Suprapubic skin (tissue), 4 donors: ENCODE measurements around the gene FLAD1. TPM values are rescaled to one million over a fixed set of nuclear protein-coding genes. Genes with fewer than 3 reads are reported as not detected.

Experiments used
- DNase-seq, 2 donors: peaks; one replicate each; pipeline ENCODE4 v3.0.0-alpha.2; 2019; ENCODE audit warnings: low spot score in 2 of 2
- H3K27ac ChIP-seq: fragments of 200-600 bp; sonication (generic); one replicate; pipeline ENCODE4 v1.5.1; 2019
- H3K27me3 ChIP-seq: fragments of 200-600 bp; sonication (generic); one replicate; pipeline ENCODE4 v1.5.1; 2019
- H3K36me3 ChIP-seq: fragments of 200-600 bp; sonication (generic); one replicate; pipeline ENCODE4 v1.5.1; 2019
- H3K4me1 ChIP-seq: fragments of 200-600 bp; sonication (generic); one replicate; pipeline ENCODE4 v1.5.1; 2019
- H3K4me3 ChIP-seq: fragments of 200-600 bp; sonication (generic); one replicate; pipeline ENCODE4 v1.5.1; 2019; ENCODE audit warnings: mild to moderate bottlenecking
- H3K9me3 ChIP-seq: fragments of 200-600 bp; sonication (generic); one replicate; pipeline ENCODE4 v1.5.1; 2019
- EP300 ChIP-seq: sonication (generic); formaldehyde crosslinking; IDR thresholded peaks from one replicate; pipeline ENCODE4 v1.6.1; 2017; ENCODE audit warnings: antibody characterized with exemption
- POLR2A ChIP-seq, 2 donors: fragments of 450-650 bp; IDR thresholded peaks; one replicate each; pipeline ENCODE4 v1.6.1; 2017; ENCODE audit warnings: antibody characterized with exemption in 2 of 2, mild to moderate bottlenecking in 2 of 2, moderate library complexity in 2 of 2
- POLR2AphosphoS5 ChIP-seq, 3 donors: sonication (generic); formaldehyde crosslinking; IDR thresholded peaks; one replicate each; pipeline ENCODE4 v1.6.1; 2017; ENCODE audit warnings: antibody characterized with exemption in 3 of 3
- WGBS: methylation state at CpG from one replicate; pipeline ENCODE4 v1.1.5; 2018; 5-methylcytosine and 5-hydroxymethylcytosine counted together
- total RNA-seq, 4 donors: library from RNA; depleted of rRNA; stranded (reverse); fragments of >200 nt; gene quantifications; one replicate each; pipeline ENCODE4 v1.1.0, GENCODE V29; 2016
- TF ChIP-seq, protein P1 (sequence below), 2 donors: fragments of 200-600 bp in 1 of 2; fragments of 450-650 bp in 1 of 2; sonication (generic) in 1 of 2; IDR thresholded peaks; one replicate each; pipeline ENCODE4 v1.5.1; 2016 to 2019; ENCODE audit warnings: antibody characterized with exemption in 2 of 2, mild to moderate bottlenecking in 1 of 2, moderate library complexity in 1 of 2

FLAD1 gene
- total RNA-seq, 4 donors from 2014 or later, result 42.0 to 59.7 (median 52.3) TPM

DNA sequence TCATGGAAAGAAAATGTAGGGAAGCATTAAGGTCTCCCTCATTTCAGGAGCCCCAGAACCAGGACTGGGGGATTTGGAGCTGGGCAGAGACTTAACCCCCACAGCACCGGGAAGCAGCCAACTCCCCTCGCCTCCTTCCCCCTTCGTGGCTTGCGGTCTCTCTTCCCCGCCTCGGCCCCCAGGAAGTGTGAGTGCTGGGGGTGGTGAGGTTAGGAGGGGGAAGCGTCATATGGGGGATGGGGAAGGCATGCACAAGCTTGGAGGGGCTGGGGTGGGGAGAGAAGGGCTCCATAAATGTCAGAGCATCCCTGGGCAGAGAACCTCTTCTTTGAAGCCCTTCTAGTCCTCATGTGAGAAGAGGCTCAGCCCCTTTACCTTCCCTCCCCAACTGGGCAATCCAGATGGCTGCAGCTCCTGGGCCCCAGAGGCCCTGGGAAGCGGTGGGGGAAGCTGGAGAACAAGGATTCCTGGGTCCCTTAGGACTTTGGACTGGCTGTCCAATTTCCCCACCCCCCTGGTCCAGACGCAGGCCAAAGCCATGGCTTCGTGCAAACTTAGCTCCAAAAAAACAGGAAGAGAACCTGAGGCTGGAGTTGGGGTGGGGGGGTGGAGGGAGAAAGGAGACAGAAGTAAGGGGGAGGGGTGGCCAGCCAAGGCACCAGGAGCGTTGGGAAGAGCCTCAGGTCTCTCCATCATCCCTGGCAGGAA lies 27.2 kb downstream of the FLAD1 start:
- Histone ChIP-seq H3K36me3 (peaks cover 15% of the 10 kb centered on the region), H3K4me3 (peak overlapping the region; percentile 97), H3K4me1 (peaks cover 91% of the 10 kb centered on the region), H3K27me3 (no peaks in the 10 kb centered on the region), H3K9me3 (no peaks in the 10 kb centered on the region), H3K27ac (peak overlapping the region; percentile 96)
- WGBS, result 28% methylated on average over 11 of the region's 11 CpGs
- no peak for DNase-seq
- TF ChIP-seq EP300 (no peak), POLR2A (IDR thresholded peaks at IDR 0.05) (no peak), POLR2AphosphoS5 (IDR thresholded peaks at IDR 0.05) (no peak)
- TF ChIP-seq, protein P1, sequence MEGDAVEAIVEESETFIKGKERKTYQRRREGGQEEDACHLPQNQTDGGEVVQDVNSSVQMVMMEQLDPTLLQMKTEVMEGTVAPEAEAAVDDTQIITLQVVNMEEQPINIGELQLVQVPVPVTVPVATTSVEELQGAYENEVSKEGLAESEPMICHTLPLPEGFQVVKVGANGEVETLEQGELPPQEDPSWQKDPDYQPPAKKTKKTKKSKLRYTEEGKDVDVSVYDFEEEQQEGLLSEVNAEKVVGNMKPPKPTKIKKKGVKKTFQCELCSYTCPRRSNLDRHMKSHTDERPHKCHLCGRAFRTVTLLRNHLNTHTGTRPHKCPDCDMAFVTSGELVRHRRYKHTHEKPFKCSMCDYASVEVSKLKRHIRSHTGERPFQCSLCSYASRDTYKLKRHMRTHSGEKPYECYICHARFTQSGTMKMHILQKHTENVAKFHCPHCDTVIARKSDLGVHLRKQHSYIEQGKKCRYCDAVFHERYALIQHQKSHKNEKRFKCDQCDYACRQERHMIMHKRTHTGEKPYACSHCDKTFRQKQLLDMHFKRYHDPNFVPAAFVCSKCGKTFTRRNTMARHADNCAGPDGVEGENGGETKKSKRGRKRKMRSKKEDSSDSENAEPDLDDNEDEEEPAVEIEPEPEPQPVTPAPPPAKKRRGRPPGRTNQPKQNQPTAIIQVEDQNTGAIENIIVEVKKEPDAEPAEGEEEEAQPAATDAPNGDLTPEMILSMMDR (IDR thresholded peaks at IDR 0.05), result no peak

GRCh38 chr1:155011004-155011416 lies 27.9 kb downstream of the FLAD1 start:
- H3K4me3 ChIP-seq, result peak overlapping the region; percentile 97
- no peak for TF ChIP-seq POLR2AphosphoS5 (IDR thresholded peaks at IDR 0.05)
- no peak for TF ChIP-seq EP300
- TF ChIP-seq, protein P1 (IDR thresholded peaks at IDR 0.05), result no peak
- no peak for TF ChIP-seq POLR2A (IDR thresholded peaks at IDR 0.05)
- no peaks in the 10 kb centered on the region for H3K9me3 ChIP-seq
- H3K27me3 ChIP-seq, result no peaks in the 10 kb centered on the region
- H3K27ac ChIP-seq, result peak overlapping the region; percentile 96
- peaks cover 91% of the 10 kb centered on the region for H3K4me1 ChIP-seq
- 63% methylated on average over 5 of the region's 5 CpGs for WGBS
- peaks cover 20% of the 10 kb centered on the region for H3K36me3 ChIP-seq
- DNase-seq, result no peak

GRCh38 chr1:155011437-155012025 lies 28.4 kb downstream of the FLAD1 start:
- H3K4me1 ChIP-seq, result peaks cover 91% of the 10 kb centered on the region
- no peak for DNase-seq
- no peaks in the 10 kb centered on the region for H3K9me3 ChIP-seq
- TF ChIP-seq, protein P1 (IDR thresholded peaks at IDR 0.05), result no peak
- TF ChIP-seq POLR2AphosphoS5 (IDR thresholded peaks at IDR 0.05) (no peak), EP300 (no peak), POLR2A (IDR thresholded peaks at IDR 0.05) (no peak)
- H3K27me3 ChIP-seq, result no peaks in the 10 kb centered on the region
- H3K27ac ChIP-seq, result peak overlapping the region; percentile 96
- H3K36me3 ChIP-seq, result peaks cover 25% of the 10 kb centered on the region
- WGBS, result 55% methylated on average over 4 of the region's 6 CpGs
- H3K4me3 ChIP-seq, result peak overlapping the region; percentile 97

DNA sequence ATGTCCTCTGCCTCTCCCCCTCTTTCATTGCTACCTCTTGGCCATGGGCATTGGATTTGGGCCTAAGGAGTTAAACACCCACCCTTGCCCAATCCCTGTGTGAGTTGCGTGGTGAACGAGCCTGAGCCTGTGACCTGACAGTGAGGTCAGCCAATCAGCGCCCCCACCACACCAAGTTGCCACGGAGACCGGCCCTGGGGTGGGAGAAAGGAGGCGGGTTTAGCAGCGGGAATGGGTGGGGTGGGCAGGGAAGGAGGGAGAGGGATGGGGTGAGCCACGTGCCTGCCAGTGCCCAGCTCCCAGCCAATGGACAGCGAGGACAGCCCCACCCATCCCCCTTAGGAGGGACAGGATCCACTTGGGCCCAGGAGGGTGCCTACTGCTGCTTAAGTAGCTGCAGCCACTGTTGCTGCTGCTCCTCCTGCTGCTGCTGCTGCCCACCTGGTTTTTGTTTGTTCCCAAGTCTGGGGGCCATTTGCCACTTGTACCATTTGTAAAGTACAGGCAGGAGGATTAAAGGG lies 28.9 kb downstream of the FLAD1 start:
- Histone ChIP-seq H3K4me1 (peaks cover 91% of the 10 kb centered on the region), H3K27ac (peak overlapping the region; percentile 96), H3K9me3 (no peaks in the 10 kb centered on the region), H3K36me3 (peaks cover 25% of the 10 kb centered on the region), H3K27me3 (no peaks in the 10 kb centered on the region), H3K4me3 (peak overlapping the region; percentile 97)
- TF ChIP-seq EP300 (no peak), POLR2A (IDR thresholded peaks at IDR 0.05) (no peak), POLR2AphosphoS5 (IDR thresholded peaks at IDR 0.05) (peak in 1 of 3 donors; percentile 36)
- TF ChIP-seq, protein P1 (IDR thresholded peaks at IDR 0.05), result no peak
- 7% methylated on average over 7 of the region's 9 CpGs for WGBS
- DNase-seq, result peak; percentile 91 to 93
